ENCODE measurements around the gene RANBP17. TPM values are rescaled to one million over a fixed set of nuclear protein-coding genes. Genes with fewer than 3 reads are reported as not detected.
A peak's percentile ranks its signal among the peaks of the same experiment; 100 is the strongest.

RANBP17 gene
- 0.96 TPM for total RNA-seq

DNA sequence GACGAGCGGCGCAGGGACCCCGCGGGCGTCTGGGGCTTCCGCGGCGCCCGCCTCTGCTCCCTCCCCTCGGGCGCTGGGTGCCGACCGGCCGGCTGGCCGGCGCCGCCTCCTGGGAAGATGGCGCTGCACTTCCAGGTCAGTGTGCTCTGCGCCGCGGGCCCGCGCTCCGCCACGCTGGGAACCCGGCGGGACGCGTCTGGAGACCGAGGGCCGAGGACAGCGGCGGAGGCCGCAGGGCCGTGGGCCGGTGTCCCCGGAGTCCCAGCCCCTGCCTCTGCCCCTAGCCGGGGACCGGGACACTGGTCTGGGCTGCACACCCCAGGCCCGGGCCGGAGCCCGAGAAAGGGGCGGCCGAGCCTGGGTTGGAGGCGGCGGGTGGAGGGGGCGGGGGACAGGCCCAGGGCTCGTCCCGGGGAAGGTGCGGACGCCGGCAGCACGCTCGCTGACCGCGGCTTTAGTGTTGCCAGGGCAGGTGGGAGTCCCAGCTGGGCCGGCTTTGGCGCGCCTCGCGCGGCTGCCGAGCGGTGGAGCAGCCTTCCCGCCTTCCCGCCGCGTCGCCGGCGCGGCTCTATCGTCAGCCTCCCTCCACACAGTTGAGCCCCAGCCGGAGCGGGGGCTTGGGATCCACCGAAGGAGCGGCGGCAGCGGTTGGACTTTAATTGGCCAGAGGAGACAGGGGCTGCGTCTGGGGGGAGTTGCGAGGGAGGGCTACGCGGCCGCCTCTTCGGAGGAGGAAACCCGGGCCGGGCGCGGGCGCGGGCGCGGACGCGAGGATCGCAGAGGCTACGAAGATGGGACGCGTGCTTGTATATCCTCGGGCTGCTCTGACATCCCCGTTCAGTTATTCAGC lies at the start of gene RANBP17:
RANBP17 (plus strand) TSS at position 102 of the 850 bp plus-strand sequence.
- Histone ChIP-seq H3K4me3 (peak within 1 kb of the TSS; percentile 56 to 84), H3K27ac (no peak within 1 kb of the TSS), H3K27me3 (no peaks in the 10 kb centered on the region), H3K4me1 (no peaks in the 10 kb centered on the region), H3K9me3 (peaks cover 0 to 21% of the 10 kb centered on the region in 2 donors), H3K36me3 (no peaks in the 10 kb centered on the region)
- TF ChIP-seq, protein P1, sequence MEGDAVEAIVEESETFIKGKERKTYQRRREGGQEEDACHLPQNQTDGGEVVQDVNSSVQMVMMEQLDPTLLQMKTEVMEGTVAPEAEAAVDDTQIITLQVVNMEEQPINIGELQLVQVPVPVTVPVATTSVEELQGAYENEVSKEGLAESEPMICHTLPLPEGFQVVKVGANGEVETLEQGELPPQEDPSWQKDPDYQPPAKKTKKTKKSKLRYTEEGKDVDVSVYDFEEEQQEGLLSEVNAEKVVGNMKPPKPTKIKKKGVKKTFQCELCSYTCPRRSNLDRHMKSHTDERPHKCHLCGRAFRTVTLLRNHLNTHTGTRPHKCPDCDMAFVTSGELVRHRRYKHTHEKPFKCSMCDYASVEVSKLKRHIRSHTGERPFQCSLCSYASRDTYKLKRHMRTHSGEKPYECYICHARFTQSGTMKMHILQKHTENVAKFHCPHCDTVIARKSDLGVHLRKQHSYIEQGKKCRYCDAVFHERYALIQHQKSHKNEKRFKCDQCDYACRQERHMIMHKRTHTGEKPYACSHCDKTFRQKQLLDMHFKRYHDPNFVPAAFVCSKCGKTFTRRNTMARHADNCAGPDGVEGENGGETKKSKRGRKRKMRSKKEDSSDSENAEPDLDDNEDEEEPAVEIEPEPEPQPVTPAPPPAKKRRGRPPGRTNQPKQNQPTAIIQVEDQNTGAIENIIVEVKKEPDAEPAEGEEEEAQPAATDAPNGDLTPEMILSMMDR (IDR thresholded peaks at IDR 0.05), result no peak
- intact Hi-C loops (cut with DNase I), result no loop called here
- DNase-seq (ENCODE audit: low spot score in 2 of 2), result peak in 1 of 2 donors; percentile 63

DNA sequence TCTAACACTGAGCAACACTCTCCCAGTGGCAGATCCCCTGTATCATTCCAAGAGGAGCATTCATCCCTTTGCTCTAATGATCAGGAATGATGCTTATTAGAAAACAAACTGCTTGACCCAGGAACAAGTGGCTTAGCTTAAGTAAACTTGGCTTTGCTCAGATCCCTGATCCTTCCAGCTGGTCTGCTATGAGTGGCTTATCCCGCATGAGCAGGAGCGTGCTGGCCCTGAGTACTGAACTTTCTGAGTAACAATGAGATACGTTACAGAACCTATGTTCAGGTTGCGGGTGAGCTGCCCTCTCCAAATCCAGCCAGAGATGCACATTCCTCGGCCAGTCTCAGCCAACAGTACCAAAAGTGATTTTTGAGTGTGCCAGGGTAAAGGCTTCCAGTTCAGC lies 48.6 kb upstream of the RANBP17 start:
- Histone ChIP-seq H3K36me3 (no peaks in the 10 kb centered on the region), H3K27ac (no peak overlapping the region), H3K27me3 (no peaks in the 10 kb centered on the region), H3K4me3 (no peak overlapping the region), H3K9me3 (no peaks in the 10 kb centered on the region), H3K4me1 (no peaks in the 10 kb centered on the region)
- TF ChIP-seq, protein P1 (IDR thresholded peaks at IDR 0.05), result no peak
- intact Hi-C loops (cut with DNase I), result no loop called here
- no peak for DNase-seq (ENCODE audit: low spot score in 2 of 2)

DNA sequence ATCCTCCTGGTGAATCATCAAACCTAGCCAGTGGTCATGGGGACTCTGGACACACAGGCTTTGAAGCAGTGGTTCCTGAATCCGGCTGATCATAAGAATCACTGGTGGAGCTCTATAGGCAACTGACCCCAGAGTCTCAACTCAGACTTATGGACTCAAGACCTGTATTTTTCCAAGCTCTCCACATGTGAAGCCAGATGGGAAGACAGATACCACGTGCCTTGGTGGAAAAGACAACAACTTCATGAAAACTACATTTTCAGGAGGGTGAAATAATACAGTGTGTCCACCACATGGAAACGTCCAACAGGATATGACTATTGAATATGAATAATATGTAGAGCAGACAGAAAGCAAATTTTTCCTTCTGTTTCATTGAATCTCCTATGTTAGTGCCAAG lies 44.6 kb upstream of the RANBP17 start:
- Histone ChIP-seq H3K27me3 (no peaks in the 10 kb centered on the region), H3K27ac (no peak overlapping the region), H3K4me1 (no peaks in the 10 kb centered on the region), H3K36me3 (no peaks in the 10 kb centered on the region), H3K4me3 (no peak overlapping the region), H3K9me3 (no peaks in the 10 kb centered on the region)
- TF ChIP-seq, protein P1 (IDR thresholded peaks at IDR 0.05), result no peak
- intact Hi-C loops (cut with DNase I), result no loop called here
- DNase-seq (ENCODE audit: low spot score in 2 of 2), result no peak

DNA sequence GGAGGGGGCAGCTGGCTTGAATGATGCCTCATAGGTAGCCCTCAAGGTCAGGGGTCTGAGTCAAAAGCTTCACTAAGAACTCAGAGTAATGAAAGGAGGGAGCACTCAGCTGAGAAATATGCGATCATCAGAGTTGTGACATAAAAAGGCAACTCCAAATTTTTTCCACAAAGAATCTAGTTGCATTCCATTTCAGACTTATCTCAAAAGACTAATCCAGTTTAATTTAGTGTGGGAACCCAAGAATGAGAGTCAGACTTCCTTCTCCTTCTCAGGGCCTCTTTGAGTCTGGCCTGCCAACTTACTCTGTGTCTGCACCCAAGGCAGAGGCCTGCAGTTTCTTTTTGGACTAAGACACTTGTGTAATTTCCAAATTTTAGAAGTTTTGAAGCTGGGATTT lies 43.6 kb upstream of the RANBP17 start:
- TF ChIP-seq, protein P1 (IDR thresholded peaks at IDR 0.05), result no peak
- H3K27me3 ChIP-seq, result no peaks in the 10 kb centered on the region
- H3K9me3 ChIP-seq, result no peaks in the 10 kb centered on the region
- DNase-seq (ENCODE audit: low spot score in 2 of 2), result no peak
- no peaks in the 10 kb centered on the region for H3K4me1 ChIP-seq
- H3K36me3 ChIP-seq, result no peaks in the 10 kb centered on the region
- intact Hi-C loops (cut with DNase I), result no loop called here
- no peak overlapping the region for H3K4me3 ChIP-seq
- H3K27ac ChIP-seq, result no peak overlapping the region

DNA sequence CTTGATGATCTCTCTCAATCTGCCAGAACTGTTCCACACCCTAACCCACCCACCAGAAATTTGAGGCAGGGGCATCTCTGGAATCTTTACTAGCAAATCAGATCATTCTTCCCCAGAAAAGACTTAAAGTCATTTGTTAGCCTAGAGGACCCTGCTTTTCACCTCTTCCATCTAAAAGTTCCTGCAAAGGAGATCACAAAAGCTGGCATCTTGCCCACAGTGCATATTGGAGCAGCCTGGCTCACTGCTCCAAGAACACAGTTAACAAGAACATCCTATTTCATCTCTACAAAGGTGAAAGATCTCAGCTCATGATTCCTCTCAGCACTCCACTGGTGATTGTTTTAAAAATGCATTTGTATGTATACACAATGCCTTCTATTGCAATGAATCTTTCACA lies 42.0 kb upstream of the RANBP17 start:
- H3K27ac ChIP-seq, result no peak overlapping the region
- intact Hi-C loops (cut with DNase I), result no loop called here
- H3K4me3 ChIP-seq, result no peak overlapping the region
- DNase-seq (ENCODE audit: low spot score in 2 of 2), result no peak
- no peaks in the 10 kb centered on the region for H3K9me3 ChIP-seq
- H3K27me3 ChIP-seq, result no peaks in the 10 kb centered on the region
- no peaks in the 10 kb centered on the region for H3K4me1 ChIP-seq
- no peaks in the 10 kb centered on the region for H3K36me3 ChIP-seq
- TF ChIP-seq, protein P1 (IDR thresholded peaks at IDR 0.05), result no peak

Data from ascending aorta (tissue), 2 donors.